ENCODE measurements around the gene SHISA3.
A peak's percentile ranks its signal among the peaks of the same experiment; 100 is the strongest.

Gene SHISA3

DNA sequence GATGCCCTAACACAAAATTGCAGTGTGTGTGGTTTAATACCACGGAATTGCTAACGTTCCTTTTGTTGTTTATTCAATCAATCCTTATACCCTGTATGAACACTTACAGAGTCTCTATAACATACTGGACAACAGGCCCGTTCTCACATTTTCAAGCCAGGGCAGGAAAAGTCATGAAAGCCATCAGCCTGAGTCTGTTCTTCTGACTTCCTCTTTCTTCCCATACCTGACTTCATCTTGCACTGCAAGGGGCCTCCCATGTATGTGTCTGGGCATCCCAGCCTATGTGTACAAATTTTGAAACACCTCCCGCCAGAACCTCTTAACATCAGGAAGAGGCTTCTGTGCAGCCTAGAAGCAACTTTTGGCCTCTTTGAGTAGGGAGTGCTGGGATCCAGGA is 4.9 kb upstream of the SHISA3 start:
- no peak for DNase-seq

DNA sequence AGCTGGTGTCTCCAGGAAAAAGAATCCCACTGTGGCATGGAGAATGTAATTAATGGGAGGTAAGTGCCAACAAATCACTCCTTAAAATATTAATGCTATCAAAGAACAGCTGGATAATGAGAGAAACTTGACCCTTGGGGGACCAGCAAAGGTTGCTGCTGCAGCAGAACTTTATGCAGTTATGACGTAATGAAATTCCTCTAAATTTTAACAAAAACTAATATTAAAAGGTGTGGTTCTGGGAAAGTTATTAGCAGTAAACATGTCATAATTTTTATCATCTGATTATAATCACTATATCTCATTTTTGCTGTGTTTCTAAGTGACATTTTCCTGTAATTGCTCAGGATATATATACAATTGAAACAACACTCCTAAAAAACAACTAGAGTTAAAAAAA is 1.7 kb upstream of the SHISA3 start:
- DNase-seq: no peak

DNA sequence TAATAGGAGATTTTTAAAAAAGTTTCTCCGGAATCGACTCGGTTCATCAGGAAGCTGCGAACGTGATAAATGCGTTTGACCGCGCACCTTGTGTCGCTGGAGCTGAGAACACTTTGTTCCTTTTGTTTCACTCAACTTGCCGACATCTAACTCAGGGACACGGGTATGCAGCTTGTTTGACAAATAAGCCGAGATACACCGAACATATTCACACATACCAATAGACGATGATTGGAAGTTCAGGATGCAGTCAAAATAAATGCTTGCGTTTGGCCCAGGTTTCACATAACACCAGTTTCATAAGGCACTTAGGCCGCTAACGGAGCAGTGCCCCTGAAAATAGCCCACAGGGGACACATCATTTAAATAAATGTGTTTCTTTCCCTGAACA is 932 bp upstream of the SHISA3 start:
- DNase-seq: no peak

DNA sequence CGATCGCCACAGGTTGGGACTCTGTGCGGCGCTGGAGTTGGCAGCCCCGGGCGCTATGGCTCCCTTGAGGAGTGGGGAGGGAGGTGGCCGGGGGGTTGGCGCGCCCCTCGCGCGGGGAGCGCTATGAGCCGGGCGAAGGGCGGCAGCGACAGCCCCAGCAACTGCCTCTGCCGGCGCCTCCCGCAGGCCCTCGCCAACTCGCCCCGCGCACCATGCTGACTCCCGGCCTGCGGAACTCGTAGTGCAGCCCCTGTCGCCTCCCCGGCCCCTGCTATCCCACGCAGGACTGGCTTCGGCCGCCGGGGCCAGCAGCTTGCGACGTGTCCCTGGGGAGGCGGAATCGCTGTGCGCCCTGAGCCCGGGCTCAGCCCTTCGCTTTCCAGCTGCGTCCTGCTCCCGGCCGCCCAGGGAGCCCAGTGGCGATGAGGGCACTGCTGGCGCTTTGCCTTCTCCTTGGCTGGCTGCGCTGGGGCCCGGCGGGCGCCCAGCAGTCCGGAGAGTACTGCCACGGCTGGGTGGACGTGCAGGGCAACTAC is 415 bp downstream of the SHISA3 start:
- DNase-seq: peak; percentile 38

DNA sequence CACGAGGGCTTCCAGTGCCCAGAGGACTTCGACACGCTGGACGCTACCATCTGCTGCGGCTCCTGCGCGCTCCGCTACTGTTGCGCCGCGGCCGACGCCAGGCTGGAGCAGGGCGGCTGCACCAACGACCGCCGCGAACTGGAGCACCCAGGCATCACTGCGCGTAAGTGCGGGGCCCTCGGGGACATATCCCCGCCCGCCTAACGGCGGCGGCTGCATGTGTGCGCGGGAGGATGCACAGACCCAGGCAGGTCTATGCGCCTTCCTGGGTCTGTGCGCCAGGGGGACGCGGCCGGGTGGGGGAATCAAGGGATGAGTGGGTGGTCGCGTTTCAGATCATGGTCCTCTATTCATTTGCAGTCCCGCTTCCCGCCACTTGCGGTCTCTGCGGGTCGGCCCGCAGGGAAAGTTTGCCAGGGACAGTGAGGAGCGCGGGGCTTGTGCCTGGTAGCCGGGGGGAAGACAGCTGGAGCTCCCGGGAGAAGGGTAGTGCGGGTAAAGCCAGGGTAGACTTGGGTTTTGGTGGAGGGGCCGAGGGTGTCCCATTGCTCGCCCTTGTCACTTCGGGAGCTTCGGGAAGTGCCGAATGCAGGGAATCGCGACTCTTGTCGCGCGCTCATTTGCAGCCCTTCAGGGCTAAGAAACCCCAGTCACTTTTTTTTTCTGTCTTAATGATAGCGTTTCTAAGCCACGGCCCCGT is 1.0 kb downstream of the SHISA3 start:
- DNase-seq: peak; percentile 36

DNA sequence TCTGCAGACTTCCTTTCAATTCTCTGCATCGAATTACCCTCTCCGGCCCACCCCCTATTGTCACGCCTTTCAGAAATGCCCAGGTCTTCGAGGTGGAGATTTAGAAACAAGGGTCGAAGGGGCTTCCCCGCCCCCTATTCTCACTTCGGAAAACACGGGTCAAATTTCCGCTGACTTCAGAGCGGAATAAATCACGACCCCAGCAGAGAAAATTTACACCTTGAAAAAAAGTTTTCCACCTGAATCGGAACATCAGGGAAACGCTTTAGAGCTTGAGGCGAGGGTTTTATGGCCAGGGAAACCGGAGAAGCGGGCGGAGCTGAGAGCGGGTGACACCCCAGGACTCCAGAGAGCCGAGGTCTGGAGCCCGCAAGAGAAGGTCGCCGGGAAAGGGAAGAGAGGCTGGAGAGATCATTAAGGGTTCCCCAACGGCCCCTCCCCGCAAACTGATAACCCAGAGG is 1.6 kb downstream of the SHISA3 start:
- peak; percentile 21 for DNase-seq

DNA sequence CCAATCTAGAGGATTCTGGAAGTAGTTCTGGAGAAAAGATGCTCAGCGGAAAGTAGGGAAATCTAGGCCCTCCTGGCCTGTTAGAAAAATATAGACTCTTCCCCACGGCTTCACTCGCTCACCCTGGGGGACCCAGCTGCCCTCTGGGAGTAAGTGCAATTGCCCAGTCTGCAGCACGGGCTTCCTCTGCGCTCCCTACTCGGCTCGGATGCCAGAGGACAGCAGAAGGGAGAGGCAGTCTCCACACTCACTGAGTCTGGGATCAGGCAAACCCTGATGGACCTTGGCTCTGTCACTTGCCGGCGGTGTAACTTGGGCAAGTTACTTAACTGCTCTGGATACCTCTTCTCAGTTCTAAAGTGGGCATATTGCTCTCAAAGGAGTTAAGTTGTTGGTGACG is 2.1 kb downstream of the SHISA3 start:
- no peak for DNase-seq

DNA sequence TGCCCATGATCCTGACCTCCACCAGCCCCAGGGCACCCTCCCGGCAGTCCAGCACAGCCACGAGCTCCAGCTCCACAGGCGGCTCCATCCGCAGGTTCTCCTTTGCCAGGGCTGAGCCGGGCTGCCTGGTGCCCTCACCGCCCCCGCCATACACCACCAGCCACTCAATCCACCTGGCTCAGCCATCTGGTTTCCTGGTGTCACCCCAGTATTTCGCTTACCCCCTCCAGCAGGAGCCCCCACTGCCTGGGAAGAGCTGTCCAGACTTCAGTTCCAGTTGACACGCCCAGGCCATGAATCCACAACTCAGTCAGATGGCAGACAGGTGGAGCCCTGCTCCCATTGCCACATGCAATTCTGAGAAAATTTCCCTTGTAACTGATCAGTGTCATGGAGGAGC is 3.9 kb downstream of the SHISA3 start:
- no peak for DNase-seq

DNA sequence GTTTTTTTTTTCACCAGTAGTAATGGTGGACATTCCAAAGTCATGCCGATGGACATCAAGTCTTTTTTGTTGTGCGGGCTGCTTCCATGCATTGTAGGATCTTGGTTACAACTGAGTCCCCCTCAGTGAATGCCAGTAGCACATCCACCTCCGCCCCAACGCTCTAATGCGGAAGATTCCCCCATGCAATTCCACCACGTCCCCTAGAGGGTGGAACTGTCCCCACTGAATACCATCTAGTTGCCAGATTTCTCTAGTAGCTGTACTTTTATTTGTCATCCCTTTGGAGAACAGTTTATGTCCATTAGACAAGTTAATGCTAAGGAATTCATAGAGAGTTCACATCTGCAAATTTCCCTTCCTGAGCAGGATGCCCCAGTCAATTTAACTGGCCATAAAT is 6.7 kb downstream of the SHISA3 start:
- no peak for DNase-seq

DNA sequence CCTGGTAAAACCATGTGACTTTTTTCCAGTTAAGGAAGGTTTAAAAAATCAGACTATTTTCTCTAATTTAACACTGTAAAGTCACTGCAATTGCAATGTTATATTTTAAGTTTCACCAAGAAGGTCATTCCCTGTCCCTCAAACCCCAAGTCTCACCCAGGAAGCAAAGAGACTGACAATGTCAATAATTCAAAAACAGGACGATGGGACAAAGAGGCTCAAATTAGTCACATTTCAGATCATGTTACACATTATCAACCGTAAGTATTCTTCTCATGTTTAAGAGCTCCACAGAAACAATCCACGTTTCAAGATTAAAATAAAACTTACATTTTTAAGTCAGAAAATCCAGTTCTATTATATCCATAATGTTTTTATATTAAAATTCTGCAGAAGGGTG is 13.2 kb downstream of the SHISA3 start:
- DNase-seq: no peak

DNA sequence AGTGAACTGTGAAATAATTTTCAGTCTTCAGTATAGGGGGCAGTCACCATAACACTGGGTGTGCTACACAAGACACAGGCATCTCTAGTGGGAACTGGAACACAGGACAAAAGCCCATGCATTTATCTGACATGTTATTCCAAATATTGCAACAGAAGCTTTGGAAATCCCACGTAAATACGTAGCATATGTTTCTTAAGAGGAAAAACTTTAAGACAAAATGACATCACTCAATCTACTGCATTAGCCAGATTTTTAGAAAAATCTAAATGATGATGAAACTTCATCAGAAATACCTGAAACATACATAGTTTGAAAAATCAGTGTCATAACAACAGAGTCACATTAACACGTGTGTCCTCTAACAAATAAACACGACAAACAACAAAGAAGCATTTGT is 14.5 kb downstream of the SHISA3 start:
- DNase-seq: no peak

DNA sequence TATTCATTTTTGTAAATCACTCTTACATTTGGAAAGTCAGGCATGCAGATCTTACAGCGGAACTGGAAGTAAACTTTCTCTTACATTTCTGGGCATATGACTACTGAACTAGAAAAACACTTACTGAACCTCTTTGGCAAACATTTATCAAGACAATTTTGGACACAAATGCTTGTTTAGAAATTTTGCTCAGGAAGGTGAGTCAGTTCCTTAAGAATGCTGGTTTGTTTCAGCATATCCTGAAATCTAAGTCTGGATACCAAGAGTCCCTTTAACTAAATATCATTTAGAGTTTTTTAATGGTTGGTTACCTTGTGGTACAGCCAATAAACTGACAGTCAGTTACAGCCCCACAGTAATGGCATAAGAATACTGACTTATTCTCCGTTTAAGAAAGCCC is 15.0 kb downstream of the SHISA3 start:
- DNase-seq: no peak

DNA sequence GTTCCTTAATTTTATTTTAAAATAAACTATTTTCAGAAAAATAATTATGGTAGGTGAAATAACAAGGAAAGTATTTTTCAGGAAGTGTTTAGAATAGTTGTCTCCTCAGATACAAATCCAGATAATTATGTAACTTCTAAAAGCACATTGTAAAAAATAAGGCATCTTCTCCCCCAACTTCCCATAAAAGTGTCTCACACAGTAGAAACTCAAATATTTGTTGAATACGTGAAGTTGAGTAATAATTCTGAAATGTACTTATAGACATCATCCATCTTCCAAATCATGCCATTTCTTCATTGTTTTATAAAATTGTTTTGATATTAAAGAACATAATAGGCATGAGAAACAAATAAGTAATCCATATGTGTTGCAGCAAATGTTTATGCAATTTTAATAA is 18.0 kb downstream of the SHISA3 start:
- no peak for DNase-seq

DNA sequence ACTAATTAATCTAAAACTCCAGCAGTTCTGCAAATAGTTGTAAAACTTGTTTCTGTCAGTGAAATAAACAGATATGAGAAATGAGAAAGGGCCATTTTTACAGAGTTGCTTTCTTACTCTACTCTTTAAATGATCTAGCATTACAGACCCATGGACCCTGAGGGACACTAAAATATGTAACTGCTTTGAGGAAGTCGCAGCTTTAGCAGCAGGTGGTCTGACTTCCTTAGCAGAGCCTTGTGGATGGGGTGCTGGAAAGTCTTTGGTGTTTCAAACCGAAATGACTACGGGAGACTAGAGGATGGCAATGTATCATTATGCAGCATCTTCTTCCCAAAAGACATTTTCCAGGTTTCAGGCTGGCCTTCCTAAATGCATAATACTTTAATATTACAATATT is 18.7 kb downstream of the SHISA3 start:
- DNase-seq: no peak

DNA sequence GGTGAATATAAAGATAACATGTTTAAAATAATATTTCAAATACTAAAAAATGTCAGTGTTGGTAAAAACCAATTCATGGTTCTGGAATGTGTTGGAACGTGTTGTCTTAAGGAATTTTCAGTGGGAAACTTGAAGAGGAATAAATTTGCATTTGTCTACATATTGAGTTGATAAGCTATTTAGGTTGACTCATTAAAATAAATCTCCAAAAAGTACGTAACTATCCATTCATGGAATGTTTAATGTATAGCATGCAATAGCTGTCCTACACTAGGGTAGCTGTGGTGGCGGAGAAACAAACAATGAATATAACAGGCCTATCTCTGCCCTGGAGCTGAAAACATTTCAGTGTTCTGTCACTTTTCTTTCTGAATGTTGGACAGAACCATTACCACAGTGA is 20.3 kb downstream of the SHISA3 start:
- no peak for DNase-seq

DNA sequence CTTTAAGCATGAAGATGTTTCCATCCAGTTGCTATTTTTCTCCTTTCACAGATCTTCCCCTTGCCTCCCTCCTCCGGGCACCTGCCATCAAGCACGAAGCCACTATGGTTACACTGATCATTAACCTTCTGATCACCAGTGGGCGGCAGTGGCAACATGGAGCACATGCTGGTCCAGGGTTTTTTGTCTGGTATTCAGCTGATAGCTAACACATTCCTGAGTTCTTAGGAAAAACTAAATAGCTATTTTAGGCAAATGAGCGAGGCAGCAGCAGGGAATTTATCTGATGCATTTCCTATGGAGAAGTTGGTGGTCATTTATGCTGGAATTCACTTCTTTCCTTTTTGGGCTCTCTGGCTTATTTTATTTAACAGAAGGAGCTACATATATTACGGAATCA is 22.9 kb downstream of the SHISA3 start:
- DNase-seq: no peak

DNA sequence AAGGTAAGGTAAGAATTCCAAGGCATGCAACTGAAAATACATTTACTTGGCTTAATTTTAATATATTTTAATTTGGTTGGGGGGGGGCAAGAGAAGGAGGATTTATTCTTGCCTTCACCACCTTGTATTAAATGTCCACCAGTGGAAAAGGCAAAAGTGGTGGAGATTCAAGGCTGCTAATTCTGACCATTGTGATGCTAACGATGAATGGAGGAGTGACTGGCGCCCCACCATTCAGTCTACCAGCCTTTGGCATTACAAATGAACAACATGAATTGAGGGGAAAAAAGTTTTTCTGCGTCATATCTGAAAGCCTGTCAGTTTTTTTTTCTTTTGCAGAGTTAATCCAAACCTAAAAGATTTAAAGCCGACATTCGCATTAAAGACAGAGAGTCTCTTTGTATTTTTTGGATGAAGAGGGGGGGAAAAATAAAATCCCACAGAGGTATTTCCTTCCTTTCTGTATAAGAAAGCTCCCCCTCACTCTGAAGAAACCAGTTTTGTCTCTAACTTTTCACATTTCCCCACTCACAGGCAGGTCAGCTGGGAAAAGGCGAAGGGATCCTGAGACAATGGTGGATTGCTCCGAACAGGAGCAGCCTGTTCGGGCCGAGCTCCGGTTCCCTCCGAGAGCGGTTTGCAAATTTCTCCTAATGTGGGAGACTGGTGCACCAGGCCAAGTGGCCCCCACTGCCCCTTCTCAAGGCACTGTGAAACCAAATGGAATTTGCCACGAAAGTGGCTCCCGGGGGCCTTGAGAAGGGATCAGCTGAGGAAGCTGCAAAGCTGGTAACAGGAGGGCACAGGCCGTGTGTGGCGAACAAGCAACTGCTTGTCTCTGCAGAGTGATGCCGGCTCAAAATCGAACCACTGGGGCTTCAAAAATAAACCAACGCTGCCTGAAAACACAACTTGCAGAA is 28.1 kb downstream of the SHISA3 start:
- no peak for DNase-seq

DNA sequence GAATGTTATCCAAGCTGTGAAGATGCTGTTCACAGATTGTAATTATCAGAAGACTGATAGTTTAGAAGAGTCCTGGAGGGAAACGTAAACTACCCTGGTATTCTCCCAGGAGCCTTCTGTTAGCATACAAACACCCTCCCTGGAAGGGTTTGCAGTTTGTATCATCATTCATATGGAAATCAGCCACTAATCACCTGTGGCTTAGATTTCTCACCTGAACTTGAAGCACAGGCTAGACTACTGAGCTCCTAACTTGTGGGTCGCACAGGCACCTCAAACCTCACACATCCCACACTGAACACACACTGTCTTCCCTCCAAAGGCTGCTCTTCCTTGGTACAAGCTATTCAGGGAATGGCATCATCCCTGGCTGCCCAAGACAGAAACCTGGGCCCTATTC is 30.7 kb downstream of the SHISA3 start:
- no peak for DNase-seq

DNA sequence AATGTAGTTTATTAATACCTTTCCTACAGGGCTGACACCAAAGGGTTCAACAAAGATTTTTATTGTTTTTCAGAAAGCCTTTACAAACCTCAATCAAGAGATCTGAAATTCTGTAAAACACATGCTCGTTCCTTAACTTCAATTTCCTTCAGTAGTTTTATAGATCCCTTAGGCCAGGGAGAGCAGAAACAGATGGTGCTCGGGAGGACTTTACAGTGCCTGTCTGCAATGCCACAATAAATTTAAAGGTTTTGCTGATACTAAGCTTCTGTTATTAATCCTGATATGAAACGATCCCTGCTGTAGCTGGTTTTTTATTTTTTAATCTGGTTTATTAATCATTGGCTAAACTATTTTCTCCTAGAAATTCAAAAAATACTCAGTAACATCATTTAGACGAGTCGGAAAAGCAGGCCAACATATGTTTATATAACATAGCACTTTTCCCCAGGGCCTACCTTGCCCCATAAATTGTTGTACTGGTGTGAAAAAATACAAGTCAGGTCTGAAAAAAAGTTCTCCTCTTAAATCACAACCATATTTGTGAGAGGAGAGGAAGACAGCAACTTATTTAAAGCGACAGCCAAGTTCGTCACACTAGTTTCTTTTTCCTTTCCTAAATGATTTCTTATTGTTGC is 39.8 kb downstream of the SHISA3 start:
- DNase-seq: no peak

DNA sequence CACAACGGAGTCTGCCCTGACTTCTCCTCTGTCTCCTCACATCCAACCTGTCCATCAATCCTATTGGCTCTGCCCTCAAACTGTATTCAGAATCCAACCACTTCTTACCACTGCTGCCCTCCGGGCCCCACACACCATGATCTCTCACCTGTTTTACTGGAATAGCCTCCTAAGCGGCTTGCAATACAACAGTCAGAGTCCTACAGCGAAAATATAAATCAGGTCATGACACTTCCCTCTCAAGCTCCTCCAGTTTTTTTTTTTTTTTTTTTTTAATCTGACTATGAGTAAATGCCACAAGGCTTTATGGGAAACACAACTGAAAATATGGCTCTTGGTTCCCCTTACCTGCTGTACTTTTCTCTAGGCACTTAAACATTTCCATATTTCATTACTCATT is 42.8 kb downstream of the SHISA3 start:
- DNase-seq: no peak

DNA sequence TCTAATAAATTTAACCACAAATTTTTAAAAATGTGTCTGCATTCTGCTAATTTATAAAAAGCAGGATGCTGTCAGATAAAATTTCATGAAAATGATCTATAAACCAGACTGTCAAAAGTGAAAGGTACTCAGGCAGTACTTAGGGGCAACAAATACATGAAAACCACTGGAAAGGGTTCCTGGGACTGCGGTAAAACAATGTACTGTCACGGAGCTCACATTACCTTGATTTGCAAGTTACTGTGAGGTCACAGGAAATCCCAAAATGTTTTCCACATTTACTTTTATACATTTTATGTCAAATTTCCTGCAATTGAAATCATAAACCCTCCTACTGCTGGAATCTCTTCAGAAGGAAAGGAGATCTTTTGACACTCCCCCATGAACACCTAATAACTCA is 45.3 kb downstream of the SHISA3 start:
- DNase-seq: no peak

DNA sequence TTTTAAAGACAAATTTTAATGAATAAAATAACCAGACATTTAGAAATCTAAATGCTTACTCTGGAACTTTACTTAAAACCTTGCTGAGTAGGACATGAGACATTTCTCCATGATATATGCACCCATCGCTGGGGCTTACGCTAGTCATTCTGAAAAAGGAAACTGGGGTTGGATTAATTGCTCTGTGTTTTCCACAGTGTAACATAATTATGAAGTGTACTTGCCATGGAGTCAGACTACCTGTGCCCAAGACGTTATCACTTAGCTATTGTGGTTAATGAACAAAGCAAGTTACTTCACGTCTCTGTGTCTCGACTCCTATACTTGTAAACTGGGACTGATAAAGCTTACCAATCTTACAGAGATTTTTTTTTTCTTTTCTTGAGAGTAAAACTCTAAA is 47.8 kb downstream of the SHISA3 start:
- DNase-seq: no peak

DNA sequence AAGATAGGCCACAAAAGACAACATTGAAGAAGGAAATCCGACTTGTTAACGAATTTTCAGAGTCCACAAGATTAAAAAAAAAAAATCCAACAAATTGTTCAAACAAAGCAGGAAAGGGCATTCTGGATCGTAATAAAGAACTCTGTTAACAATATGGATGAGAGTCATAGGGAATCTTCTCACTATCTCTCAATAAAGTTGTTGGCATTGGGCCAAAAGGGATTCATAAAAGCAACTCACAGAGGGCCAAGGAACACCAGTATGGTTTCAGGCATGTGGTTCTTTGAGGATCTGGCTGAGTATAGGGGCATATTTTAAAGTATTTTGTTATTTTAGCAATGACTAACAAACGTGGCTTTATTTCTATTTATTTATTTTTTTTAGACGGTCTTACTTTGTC is 49.5 kb downstream of the SHISA3 start:
- no peak for DNase-seq
